GM12872 (cell line): ENCODE measurements around the gene TRRAP.

Experiments
- TF ChIP-seq, protein P1 (sequence below): IDR thresholded peaks from 3 replicates; pipeline ENCODE4 v1.5.1; 2011; ENCODE audit warnings: low read depth, mild to moderate bottlenecking, low read length, moderate library complexity; ENCODE audit not compliant: insufficient read depth

The TRRAP gene

DNA sequence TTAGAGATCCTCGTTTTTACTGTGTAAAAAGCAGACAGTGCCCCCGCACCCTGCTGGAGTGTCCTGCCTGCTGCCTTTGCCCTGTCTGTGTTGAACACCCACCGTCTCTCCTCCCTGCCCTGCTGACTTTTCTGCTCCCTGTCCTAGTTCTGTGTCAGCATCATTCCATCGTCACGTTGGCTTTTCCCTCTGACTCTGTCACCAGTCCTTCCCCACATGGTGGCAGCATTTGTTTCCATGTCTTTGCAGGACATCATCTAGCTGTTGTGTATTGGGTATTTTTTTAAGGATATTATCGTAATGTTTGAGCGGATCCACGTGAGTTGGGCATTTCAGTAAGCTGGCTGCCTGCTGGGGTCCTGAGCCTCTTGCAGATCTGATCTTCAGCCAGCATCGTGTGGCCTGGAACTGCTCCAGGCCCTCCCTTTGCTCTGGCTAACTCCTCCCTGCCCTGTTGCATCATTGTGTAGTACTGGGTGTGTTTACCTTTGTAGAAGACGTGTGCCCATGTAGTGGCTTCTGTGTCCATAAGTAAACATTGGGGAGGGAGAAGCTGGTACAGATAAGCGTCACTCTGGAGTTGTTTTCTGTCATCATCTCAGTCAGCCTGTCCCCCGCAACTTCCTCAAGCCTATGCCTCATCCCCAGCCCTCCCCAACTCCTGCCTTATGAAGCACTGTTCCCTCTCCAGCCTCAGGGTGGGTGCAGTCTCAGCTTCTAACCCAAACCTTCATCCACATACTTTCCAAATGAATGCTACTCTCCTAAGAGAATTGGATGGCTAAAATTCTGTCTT is 44.3 kb downstream of the TRRAP start:
- TF ChIP-seq, protein P1, sequence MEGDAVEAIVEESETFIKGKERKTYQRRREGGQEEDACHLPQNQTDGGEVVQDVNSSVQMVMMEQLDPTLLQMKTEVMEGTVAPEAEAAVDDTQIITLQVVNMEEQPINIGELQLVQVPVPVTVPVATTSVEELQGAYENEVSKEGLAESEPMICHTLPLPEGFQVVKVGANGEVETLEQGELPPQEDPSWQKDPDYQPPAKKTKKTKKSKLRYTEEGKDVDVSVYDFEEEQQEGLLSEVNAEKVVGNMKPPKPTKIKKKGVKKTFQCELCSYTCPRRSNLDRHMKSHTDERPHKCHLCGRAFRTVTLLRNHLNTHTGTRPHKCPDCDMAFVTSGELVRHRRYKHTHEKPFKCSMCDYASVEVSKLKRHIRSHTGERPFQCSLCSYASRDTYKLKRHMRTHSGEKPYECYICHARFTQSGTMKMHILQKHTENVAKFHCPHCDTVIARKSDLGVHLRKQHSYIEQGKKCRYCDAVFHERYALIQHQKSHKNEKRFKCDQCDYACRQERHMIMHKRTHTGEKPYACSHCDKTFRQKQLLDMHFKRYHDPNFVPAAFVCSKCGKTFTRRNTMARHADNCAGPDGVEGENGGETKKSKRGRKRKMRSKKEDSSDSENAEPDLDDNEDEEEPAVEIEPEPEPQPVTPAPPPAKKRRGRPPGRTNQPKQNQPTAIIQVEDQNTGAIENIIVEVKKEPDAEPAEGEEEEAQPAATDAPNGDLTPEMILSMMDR: no peak

DNA sequence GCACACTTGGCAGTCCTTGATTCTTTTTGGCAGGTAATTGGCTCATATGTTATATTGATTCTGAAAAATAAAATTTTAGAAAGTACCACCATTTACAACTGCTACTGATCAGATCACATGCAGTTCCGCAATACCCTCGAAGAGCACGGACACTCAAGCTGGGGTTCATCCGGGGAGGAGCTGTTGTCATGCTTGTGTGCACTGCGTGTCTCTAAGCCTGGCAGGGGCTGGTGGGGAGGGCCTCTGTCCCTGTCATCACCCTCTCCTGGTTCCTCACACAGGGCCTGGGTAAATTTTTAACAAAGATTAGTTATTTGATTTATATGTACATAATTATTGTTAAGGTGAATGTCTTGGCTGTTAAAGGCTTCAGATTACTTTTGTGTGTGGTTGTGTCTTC is 45.2 kb downstream of the TRRAP start:
- TF ChIP-seq, protein P1: no peak

DNA sequence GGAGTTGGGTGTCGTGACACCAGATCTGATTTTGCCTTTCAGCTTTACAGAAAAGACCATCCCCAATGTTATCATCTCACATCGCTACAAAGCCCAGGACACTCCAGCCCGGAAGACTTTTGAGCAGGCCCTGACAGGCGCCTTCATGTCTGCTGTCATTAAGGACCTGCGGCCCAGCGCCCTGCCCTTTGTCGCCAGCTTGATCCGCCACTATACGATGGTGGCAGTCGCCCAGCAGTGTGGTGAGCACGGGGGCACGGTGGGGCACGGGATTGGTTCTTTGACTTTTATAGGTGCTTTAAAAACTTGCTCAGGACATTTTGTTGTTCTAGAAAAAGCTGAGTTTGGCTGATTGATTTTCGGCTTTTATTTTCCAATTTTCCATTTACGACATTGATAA is 48.8 kb downstream of the TRRAP start:
- TF ChIP-seq, protein P1: no peak

DNA sequence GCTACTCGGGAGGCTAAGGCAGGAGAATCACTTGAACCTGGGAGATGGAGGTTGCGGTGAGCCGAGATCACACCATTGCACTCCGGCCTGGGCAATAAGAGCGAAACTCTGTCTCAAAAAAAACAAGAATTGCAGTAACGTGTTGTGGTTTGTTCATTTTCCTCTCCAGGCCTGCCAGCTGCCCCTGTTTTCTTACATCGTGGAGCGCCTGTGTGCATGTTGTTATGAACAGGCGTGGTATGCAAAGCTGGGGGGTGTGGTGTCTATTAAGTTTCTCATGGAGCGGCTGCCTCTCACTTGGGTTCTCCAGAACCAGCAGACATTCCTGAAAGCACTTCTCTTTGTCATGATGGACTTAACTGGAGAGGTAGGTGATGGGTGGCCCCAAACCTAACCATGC is 52.1 kb downstream of the TRRAP start:
- TF ChIP-seq, protein P1: no peak

DNA sequence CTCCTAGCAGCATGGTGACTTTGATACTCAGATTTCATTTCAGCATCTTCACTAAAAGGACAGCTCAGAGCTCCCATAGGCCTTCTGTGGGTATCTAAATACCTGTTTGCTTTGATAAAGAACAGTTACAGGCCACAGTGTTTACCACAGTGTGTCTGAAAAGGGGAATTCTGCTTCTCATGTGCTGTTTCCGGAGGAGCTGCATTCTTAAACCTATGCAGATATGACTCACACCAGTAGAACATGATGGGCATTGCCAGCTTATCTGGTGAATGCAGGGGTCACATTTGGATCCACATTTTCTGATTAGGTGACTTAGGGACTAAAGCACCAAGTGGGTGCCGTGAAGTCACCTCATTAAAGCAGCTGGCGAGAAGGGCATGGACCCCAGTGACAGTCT is 52.6 kb downstream of the TRRAP start:
- TF ChIP-seq, protein P1: no peak

DNA sequence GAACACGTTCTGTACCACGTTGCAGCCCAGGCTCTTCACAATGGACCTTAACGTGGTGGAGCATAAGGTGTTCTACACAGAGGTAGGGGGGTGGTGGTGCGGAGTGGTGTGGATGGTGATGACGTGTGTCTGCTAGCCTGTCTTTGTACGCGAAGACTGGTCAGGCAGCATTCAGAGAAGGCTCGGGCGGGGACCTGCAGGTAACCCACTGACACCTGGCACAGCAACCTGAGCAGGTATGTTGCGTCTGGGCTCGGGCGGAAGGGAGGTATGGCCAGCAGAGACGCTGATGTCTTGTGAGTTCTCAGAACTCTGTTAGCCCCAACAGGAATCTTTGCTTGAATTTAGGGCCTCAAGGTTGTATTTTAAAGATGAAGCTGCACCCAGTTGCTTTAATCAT is 55.0 kb downstream of the TRRAP start:
- TF ChIP-seq, protein P1: no peak

DNA sequence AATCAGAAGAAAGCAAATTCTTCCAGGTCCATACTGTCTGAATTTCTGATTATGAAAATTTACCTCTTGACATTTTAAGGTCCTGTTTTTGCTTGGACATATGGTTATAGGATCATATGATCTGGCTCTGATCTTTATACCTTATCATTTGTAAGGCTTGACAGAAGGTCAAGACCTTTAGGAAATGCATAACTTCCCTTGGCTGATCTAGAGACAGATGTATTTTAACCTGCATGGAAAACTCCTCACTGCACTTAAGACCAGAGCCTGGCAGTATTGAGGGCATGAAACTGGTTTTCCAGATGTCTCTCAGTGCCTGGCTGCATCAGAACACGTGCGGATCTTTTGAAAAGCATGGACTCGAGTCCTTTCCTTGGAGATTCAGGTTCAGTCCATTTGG is 55.9 kb downstream of the TRRAP start:
- TF ChIP-seq, protein P1: no peak
